ENCODE results near the gene SUCNR1. TPM values are rescaled to one million over a fixed set of nuclear protein-coding genes. Genes with fewer than 3 reads are reported as not detected.

Gene SUCNR1
- total RNA-seq, 1 experiment from 2014 or later: not detected

GRCh38 chr3:151900460-151900859, 27.0 kb downstream of the SUCNR1 start:
- no peaks in the 10 kb centered on the region for H3K79me1 ChIP-seq (ENCODE audit: insufficient read depth, low read depth, low read length, poor library complexity, severe bottlenecking)
- no peak overlapping the region for H3K9ac ChIP-seq (ENCODE audit: extremely low read depth, insufficient read length, low read length)
- Mint-ChIP-seq H3K36me3 (ENCODE audit: insufficient read depth in 1 of 3, low read depth in 3 of 3) (no peaks in the 10 kb centered on the region), H3K4me1 (peaks cover 14 to 15% of the 10 kb centered on the region in 2 experiments), H3K27me3 (ENCODE audit: low read depth) (peaks cover 2% of the 10 kb centered on the region; the same call in 1 of the 2 replicates), H3K4me3 (no peak overlapping the region), H3K9me3 (no peaks in the 10 kb centered on the region), H3K27ac (no peak overlapping the region)
- H3T11ph ChIP-seq (ENCODE audit: low read length): no peak overlapping the region
- H3K9me3 ChIP-seq (ENCODE audit: control insufficient read depth, low read depth, low read length): no peaks in the 10 kb centered on the region
- no CpG with 5 or more reads among the region's 2 CpGs for WGBS (ENCODE audit: extremely low coverage, insufficient read length, low lambda C conversion rate)
- no peak overlapping the region for H4K91ac ChIP-seq (ENCODE audit: insufficient read length, low read depth, low read length)
- no peaks in the 10 kb centered on the region; the same call in 1 of the 2 replicates for H3K4me1 ChIP-seq (ENCODE audit: insufficient read depth, low read length)
- H2BK120ac ChIP-seq (ENCODE audit: low read depth, low read length, poor library complexity, severe bottlenecking): no peak overlapping the region
- no peak overlapping the region for H3K56ac ChIP-seq (ENCODE audit: insufficient read length, low read depth, low read length)
- no peak overlapping the region for H2BK12ac ChIP-seq (ENCODE audit: insufficient read length, low read depth, low read length)
- no peak overlapping the region for H3K4ac ChIP-seq (ENCODE audit: low read depth, low read length)
- H3K23ac ChIP-seq (ENCODE audit: insufficient read length, low read depth, low read length): no peak overlapping the region
- no peaks in the 10 kb centered on the region for H3K23me2 ChIP-seq (ENCODE audit: insufficient read length, low read depth, low read length, poor library complexity, severe bottlenecking)
- no peak overlapping the region for H2AFZ ChIP-seq (ENCODE audit: low read length)
- H3K14ac ChIP-seq (ENCODE audit: insufficient read depth, low read length): no peak overlapping the region
- H4K20me1 ChIP-seq (ENCODE audit: control insufficient read depth, insufficient read depth, insufficient read length): no peaks in the 10 kb centered on the region
- H2BK20ac ChIP-seq (ENCODE audit: low read depth, low read length, poor library complexity, severe bottlenecking): no peak overlapping the region
- H3K18ac ChIP-seq (ENCODE audit: insufficient read length, low read depth, low read length): no peak overlapping the region
- H2BK15ac ChIP-seq (ENCODE audit: low read depth, low read length): no peak overlapping the region
- H4K5ac ChIP-seq (ENCODE audit: insufficient read length, low read depth, low read length): no peak overlapping the region
- no peak overlapping the region for H3K27ac ChIP-seq (ENCODE audit: insufficient read length, low read depth, low read length)
- H3K4me2 ChIP-seq (ENCODE audit: insufficient read depth, insufficient read length, low read length): no peak overlapping the region
- H4K8ac ChIP-seq (replicated peaks; ENCODE audit: insufficient read length, low read depth, low read length): no peak overlapping the region
- H3K27me3 ChIP-seq (ENCODE audit: insufficient read depth, low read length): no peaks in the 10 kb centered on the region
- H2AK5ac ChIP-seq (ENCODE audit: insufficient read length, low read length): no peak overlapping the region
- DNase-seq: no peak
- no peaks in the 10 kb centered on the region for H3K79me2 ChIP-seq (ENCODE audit: insufficient read depth, low read length)
- no peak for TF ChIP-seq CTCF (conservative IDR thresholded peaks at IDR 0.05)
- no peak overlapping the region for H2BK5ac ChIP-seq (ENCODE audit: insufficient read length, low read length)

Measured in H9 (cell line).